Breast epithelium (tissue), 4 donors: ENCODE measurements around the gene CALML3. TPM values are rescaled to one million over a fixed set of nuclear protein-coding genes. Genes with fewer than 3 reads are reported as not detected.

ENCODE experiments used
- DNase-seq, 2 donors: peaks; one replicate each; pipeline ENCODE4 v3.0.0-alpha.2; 2019; ENCODE audit warnings: low spot score in 2 of 2
- H3K27ac ChIP-seq, 2 donors: fragments of 200-600 bp; sonication (generic) in 1 of 2; one replicate each; pipeline ENCODE4 v1.5.1; 2016 to 2019; ENCODE audit warnings: mild to moderate bottlenecking in 1 of 2
- H3K27me3 ChIP-seq, 2 donors: fragments of 200-600 bp; sonication (generic) in 1 of 2; one replicate each; pipeline versions ENCODE4 v1.5.1 to v1.6.0; 2017 to 2019; ENCODE audit warnings: control low read depth in 1 of 2, mild to moderate bottlenecking in 1 of 2
- H3K36me3 ChIP-seq: fragments of 200-600 bp; one replicate; pipeline ENCODE4 v1.5.1; 2019
- H3K4me1 ChIP-seq, 2 donors: fragments of 200-600 bp; sonication (generic); one replicate each; pipeline ENCODE4 v1.5.1; 2016 to 2019; ENCODE audit warnings: control low read depth in 1 of 2
- H3K4me3 ChIP-seq, 3 donors: fragments of 200-600 bp; sonication (generic); 1 replicate in 2 of 3; 2 replicates in 1 of 3; pipeline ENCODE4 v1.5.1; 2016 to 2019; ENCODE audit warnings: mild to moderate bottlenecking in 3 of 3, moderate library complexity in 2 of 3
- H3K9me3 ChIP-seq, 2 donors: fragments of 200-600 bp; sonication (generic) in 1 of 2; one replicate each; pipeline ENCODE4 v1.5.1; 2016 to 2019; ENCODE audit warnings: control low read depth in 1 of 2
- POLR2A ChIP-seq: fragments of 450-650 bp; IDR thresholded peaks from one replicate; pipeline ENCODE4 v1.6.1; 2016; ENCODE audit warnings: antibody characterized with exemption, mild to moderate bottlenecking, moderate library complexity
- POLR2AphosphoS5 ChIP-seq, 3 donors: sonication (generic); formaldehyde crosslinking; IDR thresholded peaks; one replicate each; pipeline ENCODE4 v1.6.1; 2017; ENCODE audit warnings: antibody characterized with exemption in 3 of 3
- intact Hi-C: fragments of 100-400 bp; cut with DNase I; formaldehyde crosslinking; loops from one replicate; pipeline ENCODE4 v1.15.1; 2023; ENCODE audit warnings: low total_unique reads
- total RNA-seq, 3 donors: library from RNA; depleted of rRNA; stranded (reverse); fragments of >200 nt; gene quantifications; one replicate each; pipeline ENCODE4 v1.1.0, GENCODE V29; 2016
- TF ChIP-seq, protein P1 (sequence below), 3 donors: fragments of 450-650 bp; IDR thresholded peaks; one replicate each; pipeline ENCODE4 v1.5.1; 2016 to 2017; ENCODE audit warnings: antibody characterized with exemption in 3 of 3, mild to moderate bottlenecking in 3 of 3, moderate library complexity in 3 of 3

The CALML3 gene
- total RNA-seq, 3 donors from 2014 or later: 3.6 to 13.5 TPM; not detected in 1

GRCh38 chr10:5484205-5484604 is 40.6 kb upstream of the CALML3 start:
- H3K4me1 ChIP-seq: no peaks in the 10 kb centered on the region
- no peaks in the 10 kb centered on the region for H3K27me3 ChIP-seq
- H3K4me3 ChIP-seq: no peak overlapping the region
- intact Hi-C loops: no loop called here
- DNase-seq: no peak
- TF ChIP-seq, protein P1, sequence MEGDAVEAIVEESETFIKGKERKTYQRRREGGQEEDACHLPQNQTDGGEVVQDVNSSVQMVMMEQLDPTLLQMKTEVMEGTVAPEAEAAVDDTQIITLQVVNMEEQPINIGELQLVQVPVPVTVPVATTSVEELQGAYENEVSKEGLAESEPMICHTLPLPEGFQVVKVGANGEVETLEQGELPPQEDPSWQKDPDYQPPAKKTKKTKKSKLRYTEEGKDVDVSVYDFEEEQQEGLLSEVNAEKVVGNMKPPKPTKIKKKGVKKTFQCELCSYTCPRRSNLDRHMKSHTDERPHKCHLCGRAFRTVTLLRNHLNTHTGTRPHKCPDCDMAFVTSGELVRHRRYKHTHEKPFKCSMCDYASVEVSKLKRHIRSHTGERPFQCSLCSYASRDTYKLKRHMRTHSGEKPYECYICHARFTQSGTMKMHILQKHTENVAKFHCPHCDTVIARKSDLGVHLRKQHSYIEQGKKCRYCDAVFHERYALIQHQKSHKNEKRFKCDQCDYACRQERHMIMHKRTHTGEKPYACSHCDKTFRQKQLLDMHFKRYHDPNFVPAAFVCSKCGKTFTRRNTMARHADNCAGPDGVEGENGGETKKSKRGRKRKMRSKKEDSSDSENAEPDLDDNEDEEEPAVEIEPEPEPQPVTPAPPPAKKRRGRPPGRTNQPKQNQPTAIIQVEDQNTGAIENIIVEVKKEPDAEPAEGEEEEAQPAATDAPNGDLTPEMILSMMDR (IDR thresholded peaks at IDR 0.05): no peak
- TF ChIP-seq POLR2AphosphoS5 (IDR thresholded peaks at IDR 0.05): no peak
- TF ChIP-seq POLR2A: no peak
- no peaks in the 10 kb centered on the region for H3K9me3 ChIP-seq
- H3K27ac ChIP-seq: no peak overlapping the region
- no peaks in the 10 kb centered on the region for H3K36me3 ChIP-seq

GRCh38 chr10:5485290-5485689 is 39.5 kb upstream of the CALML3 start:
- intact Hi-C loops: no loop called here
- DNase-seq: no peak

GRCh38 chr10:5485948-5486852 is 38.6 kb upstream of the CALML3 start:
- peak in 1 of 2 donors; percentile 39 for DNase-seq
- H3K4me3 ChIP-seq: no peak overlapping the region
- H3K9me3 ChIP-seq: no peaks in the 10 kb centered on the region
- H3K36me3 ChIP-seq: no peaks in the 10 kb centered on the region
- H3K27me3 ChIP-seq: no peaks in the 10 kb centered on the region
- intact Hi-C loops: no loop called here
- peak overlapping the region in 1 of 2 donors; percentile 92 for H3K27ac ChIP-seq
- peaks cover 0 to 3% of the 10 kb centered on the region in 2 donors for H3K4me1 ChIP-seq
- TF ChIP-seq, protein P1 (IDR thresholded peaks at IDR 0.05): no peak
- TF ChIP-seq POLR2A: no peak
- no peak for TF ChIP-seq POLR2AphosphoS5 (IDR thresholded peaks at IDR 0.05)

More at GRCh38 chr10:5485290-5485689, 39.5 kb upstream of the CALML3 start:
- Histone ChIP-seq H3K4me1 (peaks cover 0 to 3% of the 10 kb centered on the region in 2 donors), H3K9me3 (no peaks in the 10 kb centered on the region), H3K27ac (no peak overlapping the region), H3K36me3 (no peaks in the 10 kb centered on the region), H3K27me3 (no peaks in the 10 kb centered on the region), H3K4me3 (no peak overlapping the region)
- TF ChIP-seq POLR2AphosphoS5 (IDR thresholded peaks at IDR 0.05): no peak
- TF ChIP-seq, protein P1 (IDR thresholded peaks at IDR 0.05): no peak
- TF ChIP-seq POLR2A: no peak

GRCh38 chr10:5486853-5487235 is 37.9 kb upstream of the CALML3 start:
- intact Hi-C loops: no loop called here
- TF ChIP-seq POLR2A: no peak
- no peak for TF ChIP-seq POLR2AphosphoS5 (IDR thresholded peaks at IDR 0.05)
- TF ChIP-seq, protein P1 (IDR thresholded peaks at IDR 0.05): no peak
- no peak overlapping the region for H3K4me3 ChIP-seq

More at GRCh38 chr10:5486853-5487235, 37.9 kb upstream of the CALML3 start:
- Histone ChIP-seq H3K4me1 (peaks cover 0 to 3% of the 10 kb centered on the region in 2 donors), H3K27me3 (no peaks in the 10 kb centered on the region), H3K27ac (peak overlapping the region in 1 of 2 donors; percentile 92), H3K9me3 (no peaks in the 10 kb centered on the region), H3K36me3 (no peaks in the 10 kb centered on the region)
- DNase-seq: no peak
